WTC11 (cell line): ENCODE data around the gene PLEKHA1. TPM values are rescaled to one million over a fixed set of nuclear protein-coding genes. Genes with fewer than 3 reads are reported as not detected.

ENCODE experiments used
- ATAC-seq: fragments of 200-7000 bp; cut with Tn5 transposase; 2 replicates; pipeline ENCODE4 v1.10.0; 2021; ENCODE audit warnings: mild to moderate bottlenecking, moderate library complexity
- CTCF ChIA-PET: fragments of 300-600 bp; sonication (Branson Sonifier 250); formaldehyde crosslinking; loops from one replicate; lab custom pipeline; 2021; ENCODE audit warnings: antibody characterized with exemption; lab: Charles Lee
- POLR2A ChIA-PET: fragments of 350-600 bp; sonication (Branson Sonifier 250); formaldehyde crosslinking; loops from one replicate; lab custom pipeline; 2021; ENCODE audit warnings: antibody characterized with exemption; lab: Charles Lee
- DNase-seq: peaks from one replicate; pipeline ENCODE4 v3.0.0; 2021; ENCODE audit warnings: low spot score
- H3K27ac Mint-ChIP-seq: 2 replicates; pipeline ENCODE4 v1.8.0; 2021; ENCODE audit warnings: mixed read lengths
- H3K27me3 Mint-ChIP-seq: 2 replicates; pipeline ENCODE4 v1.8.0; 2021; ENCODE audit warnings: low read depth, mild to moderate bottlenecking, moderate library complexity, mixed read lengths
- H3K36me3 Mint-ChIP-seq: 2 replicates; pipeline ENCODE4 v1.8.0; 2021; ENCODE audit warnings: mixed read lengths
- H3K4me1 Mint-ChIP-seq: 2 replicates; pipeline ENCODE4 v1.8.0; 2022; ENCODE audit warnings: mixed read lengths
- H3K4me3 Mint-ChIP-seq: 2 replicates; pipeline ENCODE4 v1.8.0; 2021; ENCODE audit warnings: mild to moderate bottlenecking, moderate library complexity, mixed read lengths
- H3K9me3 Mint-ChIP-seq: 2 replicates; pipeline ENCODE4 v1.8.0; 2021; ENCODE audit warnings: mixed read lengths
- ARID4B ChIP-seq: sonication (generic); formaldehyde crosslinking; IDR thresholded peaks from 2 replicates; pipeline ENCODE4 v1.8.0; 2023; ENCODE audit warnings: missing genetic modification reagents, mild to moderate bottlenecking, borderline replicate concordance
- ERG ChIP-seq: fragments of 250-450 bp; sonication (Bioruptor Pico); IDR thresholded peaks from 2 replicates; pipeline ENCODE4 v1.8.0; 2021; ENCODE audit warnings: mild to moderate bottlenecking
- FOXJ3 ChIP-seq: sonication (generic); formaldehyde crosslinking; IDR thresholded peaks from 2 replicates; pipeline ENCODE4 v1.9.0; 2021; ENCODE audit warnings: missing genetic modification reagents, mild to moderate bottlenecking, borderline replicate concordance
- FOXK1 ChIP-seq: sonication (generic); formaldehyde crosslinking; IDR thresholded peaks from 2 replicates; pipeline ENCODE4 v1.8.0; 2022; ENCODE audit warnings: mild to moderate bottlenecking, moderate library complexity, missing genetic modification reagents
- FOXP1 ChIP-seq: sonication (generic); formaldehyde crosslinking; IDR thresholded peaks from 2 replicates; pipeline ENCODE4 v1.8.0; 2022; ENCODE audit warnings: missing genetic modification reagents, mild to moderate bottlenecking, moderate library complexity, borderline replicate concordance
- FOXP4 ChIP-seq: sonication (generic); formaldehyde crosslinking; IDR thresholded peaks from 2 replicates; pipeline ENCODE4 v1.8.0; 2022; ENCODE audit warnings: mild to moderate bottlenecking, missing genetic modification reagents
- HMGA2 ChIP-seq: fragments of 250-450 bp; sonication (Bioruptor Pico); IDR thresholded peaks from 2 replicates; pipeline ENCODE4 v1.4.0; 2021; ENCODE audit warnings: mild to moderate bottlenecking, moderate library complexity
- HMGXB4 ChIP-seq: sonication (generic); formaldehyde crosslinking; IDR thresholded peaks from 2 replicates; pipeline ENCODE4 v1.8.1; 2023; ENCODE audit warnings: mild to moderate bottlenecking, moderate library complexity, missing genetic modification reagents
- MAX ChIP-seq: sonication (generic); formaldehyde crosslinking; IDR thresholded peaks from 2 replicates; pipeline ENCODE4 v1.8.0; 2022; ENCODE audit warnings: mild to moderate bottlenecking, missing genetic modification reagents
- MLX ChIP-seq: sonication (generic); formaldehyde crosslinking; IDR thresholded peaks from 2 replicates; pipeline ENCODE4 v1.8.1; 2023; ENCODE audit warnings: mild to moderate bottlenecking, missing genetic modification reagents, moderate library complexity
- PREB ChIP-seq: sonication (generic); formaldehyde crosslinking; IDR thresholded peaks from 2 replicates; pipeline ENCODE4 v1.8.1; 2022; ENCODE audit warnings: mild to moderate bottlenecking, missing genetic modification reagents, moderate library complexity, borderline replicate concordance
- RELA ChIP-seq: sonication (generic); formaldehyde crosslinking; IDR thresholded peaks from 2 replicates; pipeline ENCODE4 v1.8.1; 2022; ENCODE audit warnings: missing genetic modification reagents, mild to moderate bottlenecking, borderline replicate concordance
- ZBTB43 ChIP-seq: sonication (generic); formaldehyde crosslinking; IDR thresholded peaks from 2 replicates; pipeline ENCODE4 v1.8.1; 2023; ENCODE audit warnings: mild to moderate bottlenecking, missing genetic modification reagents
- ZNF121 ChIP-seq: sonication (generic); formaldehyde crosslinking; IDR thresholded peaks from 2 replicates; pipeline ENCODE4 v1.8.0; 2023; ENCODE audit warnings: missing genetic modification reagents
- ZNF425 ChIP-seq: fragments of 250-450 bp; sonication (Bioruptor Pico); conservative IDR thresholded peaks from 2 replicates; pipeline ENCODE4 v1.9.0; 2021; ENCODE audit warnings: mild to moderate bottlenecking
- total RNA-seq: library from RNA; stranded (reverse); gene quantifications from 3 replicates; pipeline ENCODE4 v1.2.3, GENCODE V29; 2021

The PLEKHA1 gene
- total RNA-seq, 1 experiment from 2014 or later, result 34.6 TPM

- Mint-ChIP-seq H3K27me3 (peaks cover 64% of the 10 kb centered on the region), H3K9me3 (no peaks in the 10 kb centered on the region), H3K27ac (no peak overlapping the region), H3K4me3 (peak overlapping the region; percentile 73), H3K4me1 (peaks cover 39% of the 10 kb centered on the region), H3K36me3 (no peaks in the 10 kb centered on the region)
- DNase-seq (no peak), ATAC-seq (peak; percentile 39)
- ChIA-PET CTCF (interaction anchor here (0.7 to 1.0 kb wide), 2 partner anchors 104 to 182 kb away, joined by 3 to 4 read pairs; no protein-coding TSS in a partner anchor), POLR2A (no interaction called here)
- TF ChIP-seq HMGXB4 (CRISPR knock-in tag) (0 out of 2 replicates have a peak, but pooled peaks have one; percentile 31), ZNF425 (no peak), ZBTB43 (CRISPR knock-in tag) (no peak), MLX (CRISPR knock-in tag) (no peak), ERG (CRISPR knock-in tag) (no peak), ZNF121 (no peak), FOXP1 (CRISPR knock-in tag) (0 out of 2 replicates have a peak, but pooled peaks have one; percentile 27), HMGA2 (CRISPR knock-in tag) (no peak), PREB (CRISPR knock-in tag) (no peak), FOXK1 (no peak), ARID4B (CRISPR knock-in tag) (no peak), FOXJ3 (no peak), FOXP4 (peak; percentile 14; the same call in 1 of the 2 replicates), RELA (CRISPR knock-in tag) (no peak), MAX (no peak; the same call in 1 of the 2 replicates)
These were observed 87.4 kb downstream of the PLEKHA1 start for GRCh38 chr10:122461729-122462532.
